Tibial nerve (tissue), 3 donors: ENCODE measurements around the gene FNIP2.

ENCODE experiments used
- CTCF ChIP-seq, 5 experiments: fragments of 200-600 bp in 3 of 5; fragments of 450-650 bp in 2 of 5; sonication (generic) in 3 of 5; IDR thresholded peaks; one replicate each; pipeline ENCODE4 v1.5.1; 2016 to 2019; ENCODE audit warnings: antibody characterized with exemption in 5 of 5, mild to moderate bottlenecking in 3 of 5, moderate library complexity in 2 of 5
- POLR2A ChIP-seq, 2 donors: fragments of 450-650 bp; IDR thresholded peaks; one replicate each; pipeline ENCODE4 v1.6.1; 2017; ENCODE audit warnings: antibody characterized with exemption in 2 of 2, mild to moderate bottlenecking in 2 of 2, moderate library complexity in 2 of 2

GRCh38 chr4:158945529-158946108, 176.8 kb downstream of the FNIP2 start:
- TF ChIP-seq CTCF (IDR thresholded peaks at IDR 0.05) (no peak), POLR2A (IDR thresholded peaks at IDR 0.05) (no peak)
